Caki2 (cell line): ENCODE data around the gene RALY. TPM values are rescaled to one million over a fixed set of nuclear protein-coding genes. Genes with fewer than 3 reads are reported as not detected.

Experiments used
- DNase-seq: peaks from one replicate; pipeline ENCODE4 v3.0.0-alpha.2; 2015; ENCODE audit warnings: low read depth
- in situ Hi-C: cut with HindIII; loops from 2 replicates; pipeline ENCODE4 v1.10.0; 2016; ENCODE audit warnings: low sequenced_read_pairs, low pct_unique_long_range_greater_than_20kb, mixed read lengths
- total RNA-seq: library from RNA; depleted of rRNA; stranded (reverse); fragments of >200 nt; shearing (Covaris generic); gene quantifications from 2 replicates; pipeline ENCODE4 v1.2.3, GENCODE V29; 2014; ENCODE audit warnings: low replicate concordance; rRNA removed

RALY gene
- 258 and 327 TPM in 2 replicates for total RNA-seq

DNA sequence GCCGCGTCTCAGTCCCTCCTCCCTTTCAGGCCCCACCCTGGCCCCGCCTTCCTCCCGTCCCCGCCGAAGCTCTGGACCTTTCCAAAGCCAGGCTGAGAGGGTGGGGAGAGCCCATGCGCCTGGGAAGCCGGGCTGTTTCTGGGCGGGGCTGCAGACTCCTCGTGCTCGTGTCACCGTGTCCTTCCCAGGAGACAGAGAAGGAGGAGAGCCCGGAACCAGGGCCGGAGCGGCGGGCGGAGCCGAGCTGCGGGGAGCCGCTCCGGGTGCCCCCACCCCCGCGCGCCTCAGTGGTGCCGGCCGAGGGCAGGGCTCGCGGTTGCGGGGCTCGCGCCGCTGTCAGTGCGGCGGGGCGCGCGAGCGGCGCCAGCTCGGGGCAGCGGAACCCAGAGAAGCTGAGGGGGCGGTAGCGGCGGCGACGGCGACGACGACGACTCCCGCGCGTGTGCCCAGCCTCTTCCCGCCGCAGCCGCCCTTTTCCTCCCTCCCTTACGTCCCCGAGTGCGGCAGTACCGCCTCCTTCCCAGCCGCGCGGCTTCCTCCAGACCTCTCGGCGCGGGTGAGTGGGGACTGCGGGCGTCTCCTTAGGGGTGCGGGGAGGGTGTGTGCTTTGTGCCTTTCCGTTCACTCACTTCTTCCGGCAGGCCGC, at the start of gene RALY:
RALY (plus strand) TSS at position 336 of the 646 bp plus-strand sequence. CDS start 78,164 bp downstream, outside the sequence.
- in situ Hi-C loops: no loop called here
- no peak for DNase-seq

DNA sequence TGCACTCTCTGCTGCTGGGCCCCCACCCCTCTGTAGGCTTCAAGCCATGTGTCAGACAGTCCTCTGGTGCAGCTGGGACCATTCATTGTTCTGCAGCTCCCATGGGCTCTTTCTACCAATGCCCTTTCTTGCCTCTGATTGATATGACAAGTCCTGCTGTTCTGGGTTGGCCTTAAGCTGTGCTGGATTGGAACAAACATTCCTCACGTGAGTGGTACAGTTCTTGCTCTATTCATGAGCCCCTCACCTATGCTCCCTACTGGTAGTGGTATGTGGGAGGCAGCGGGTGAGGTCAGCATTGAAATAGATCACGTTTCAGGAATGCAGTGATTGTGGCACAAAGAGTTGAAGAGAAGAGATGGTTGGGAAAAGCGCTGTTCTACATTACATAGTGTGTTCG, 48.8 kb upstream of the RALY start:
- in situ Hi-C loops: no loop called here
- no peak for DNase-seq

DNA sequence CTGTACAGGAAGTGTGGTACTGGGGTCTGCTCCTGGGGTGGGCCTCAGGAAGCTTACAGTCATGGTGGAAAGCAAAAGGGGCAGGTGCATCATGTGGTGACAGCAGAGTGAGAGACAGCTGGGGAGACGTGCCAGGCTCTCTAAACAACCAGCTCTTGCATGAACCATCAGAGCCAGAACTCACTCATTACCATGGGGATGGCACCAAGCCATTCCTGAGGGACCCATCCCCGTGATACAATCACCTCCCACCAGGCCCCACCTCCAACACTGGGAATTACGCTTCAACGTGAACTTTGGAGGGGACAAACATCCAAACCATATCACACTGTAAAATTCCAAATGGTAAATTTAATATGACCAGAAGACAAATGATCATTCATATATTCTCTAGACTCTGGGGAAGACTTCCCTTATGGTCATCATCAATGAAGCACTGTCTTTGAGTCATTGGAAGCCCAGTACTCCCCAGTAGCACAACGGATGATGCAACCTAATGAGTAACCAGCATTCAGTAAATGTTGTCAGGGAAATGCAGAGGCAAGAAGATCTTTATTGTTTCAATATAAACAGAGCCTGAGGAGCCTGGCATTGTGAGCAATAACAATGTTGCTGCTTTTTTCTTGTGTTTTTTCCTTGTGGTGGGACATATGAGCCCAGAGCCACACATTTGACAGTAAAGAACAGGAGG, 48.2 kb upstream of the RALY start:
- no peak for DNase-seq
- in situ Hi-C loops: no loop called here

DNA sequence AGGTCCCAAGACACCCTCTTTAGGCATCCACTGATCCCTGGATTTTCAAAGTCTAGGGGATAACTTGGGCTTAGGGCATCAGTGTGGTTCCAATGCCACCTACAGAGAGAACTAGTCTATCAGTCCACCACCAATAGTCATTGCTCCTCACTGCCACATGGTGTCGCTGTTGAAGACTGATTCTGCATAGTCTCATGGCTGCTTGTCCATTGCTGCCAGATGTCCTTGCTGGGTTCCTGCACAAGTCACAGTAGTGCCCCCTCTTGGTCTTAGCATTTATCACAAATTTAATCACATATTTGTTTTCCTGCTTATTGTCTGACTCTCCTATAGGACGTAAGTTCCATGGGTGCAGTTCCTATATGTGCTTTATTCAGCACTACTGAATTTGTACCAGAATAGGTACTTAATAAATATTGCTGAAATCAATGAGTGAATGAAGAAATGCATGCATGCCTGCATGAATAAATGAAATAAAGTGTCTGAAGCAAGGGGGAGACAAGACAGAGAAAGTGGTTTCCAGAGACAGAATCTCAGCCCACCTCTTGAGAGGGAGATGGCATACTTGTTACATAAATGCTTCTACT, 45.9 kb upstream of the RALY start:
- in situ Hi-C loops: no loop called here
- DNase-seq: peak; percentile 40

DNA sequence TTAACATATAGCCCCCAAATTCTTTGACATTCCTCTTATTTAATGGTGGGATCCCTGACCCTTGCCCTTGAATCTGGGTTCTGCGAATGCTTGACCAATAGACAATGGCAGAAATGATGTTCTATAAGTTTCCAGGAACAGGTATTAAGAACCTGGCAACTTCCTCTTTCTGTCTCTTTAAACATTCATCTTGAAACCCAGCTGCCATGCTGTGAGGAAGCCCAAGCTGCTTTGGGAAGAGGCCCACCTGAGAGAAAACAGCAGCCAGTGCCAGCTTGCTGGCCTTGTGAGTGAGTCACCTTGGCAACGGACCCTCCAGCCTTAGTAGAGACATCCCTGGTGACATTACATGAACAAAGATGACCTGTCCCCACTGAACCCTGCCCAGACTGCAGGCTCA, 45.2 kb upstream of the RALY start:
- in situ Hi-C loops: no loop called here
- no peak for DNase-seq

DNA sequence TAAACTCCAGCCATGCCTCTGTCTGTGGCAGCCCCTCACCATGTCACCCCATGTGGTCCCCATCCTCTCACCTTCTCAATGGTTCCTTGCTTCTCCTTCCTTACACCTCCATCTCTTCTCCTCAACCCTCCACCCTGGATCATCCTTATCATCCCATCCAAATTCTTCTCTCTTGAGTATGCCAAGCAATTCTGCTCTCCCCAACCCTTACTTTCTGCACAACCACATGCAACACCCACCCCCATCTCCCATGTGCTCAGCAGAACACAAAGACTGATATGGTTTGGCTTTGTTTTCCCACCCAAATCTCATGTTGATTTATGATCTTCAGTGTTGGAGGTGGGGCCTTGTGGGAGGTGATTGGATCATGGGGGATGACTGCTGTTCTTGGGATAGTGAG, 42.5 kb upstream of the RALY start:
- in situ Hi-C loops: no loop called here
- no peak for DNase-seq

DNA sequence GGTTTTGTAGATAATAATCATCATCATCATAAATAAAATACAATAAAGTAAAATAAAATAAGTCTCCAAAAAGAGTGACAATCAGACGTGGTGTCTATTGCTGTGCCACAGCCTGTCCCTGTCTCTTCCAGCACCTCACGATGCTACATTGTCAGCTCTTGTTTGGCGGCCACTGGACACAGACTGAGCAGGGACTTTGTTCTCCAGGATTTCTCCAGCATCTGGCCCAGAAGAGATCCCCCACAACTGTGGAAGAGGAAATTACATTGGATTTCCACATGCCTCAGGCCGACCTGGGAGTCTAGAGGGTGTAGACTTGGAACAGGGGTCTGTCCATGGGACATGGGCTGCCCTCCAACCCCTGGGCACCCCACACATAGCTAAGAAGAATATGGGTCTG, 39.2 kb upstream of the RALY start:
- DNase-seq: no peak
- in situ Hi-C loops: no loop called here

DNA sequence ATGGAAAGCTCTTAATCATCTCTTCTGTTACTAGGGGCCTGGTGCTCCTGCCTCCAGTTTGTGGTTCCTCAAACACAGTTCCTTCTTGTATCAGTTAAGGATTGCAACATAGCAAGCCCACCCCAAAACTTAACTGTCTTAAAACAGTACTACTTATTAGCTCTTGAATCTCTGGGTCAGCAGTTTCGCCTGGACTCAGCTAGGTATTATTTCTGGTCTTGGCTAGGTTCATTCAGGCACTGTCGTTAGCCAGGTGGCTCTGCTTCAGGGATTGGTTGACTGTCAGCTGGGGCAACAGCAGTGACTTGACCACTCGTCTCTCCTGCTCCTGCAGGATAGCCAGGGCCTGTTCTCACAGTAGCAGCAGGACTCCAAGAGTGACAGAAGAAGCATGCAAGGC, 30.0 kb upstream of the RALY start:
- in situ Hi-C loops: no loop called here
- DNase-seq: no peak

DNA sequence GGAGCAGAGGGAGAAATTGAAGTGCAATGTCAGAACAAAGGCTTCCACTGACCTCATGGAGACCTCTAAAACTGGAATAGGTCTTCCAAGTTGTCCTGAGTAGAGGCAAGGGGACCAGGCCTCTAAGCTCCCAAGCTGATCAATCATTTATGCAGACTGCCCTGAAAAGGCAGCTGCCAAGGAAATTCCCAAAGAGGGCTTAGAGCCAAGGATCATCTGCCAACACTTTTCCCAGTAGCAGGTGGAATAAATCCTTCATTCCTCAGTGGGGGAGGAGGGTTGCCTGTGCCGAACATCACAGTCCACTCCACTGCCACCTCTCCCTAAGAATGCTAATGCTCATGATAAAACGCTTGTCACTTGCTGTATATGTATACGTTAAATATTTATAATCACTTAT, 29.3 kb upstream of the RALY start:
- DNase-seq: no peak
- in situ Hi-C loops: no loop called here

DNA sequence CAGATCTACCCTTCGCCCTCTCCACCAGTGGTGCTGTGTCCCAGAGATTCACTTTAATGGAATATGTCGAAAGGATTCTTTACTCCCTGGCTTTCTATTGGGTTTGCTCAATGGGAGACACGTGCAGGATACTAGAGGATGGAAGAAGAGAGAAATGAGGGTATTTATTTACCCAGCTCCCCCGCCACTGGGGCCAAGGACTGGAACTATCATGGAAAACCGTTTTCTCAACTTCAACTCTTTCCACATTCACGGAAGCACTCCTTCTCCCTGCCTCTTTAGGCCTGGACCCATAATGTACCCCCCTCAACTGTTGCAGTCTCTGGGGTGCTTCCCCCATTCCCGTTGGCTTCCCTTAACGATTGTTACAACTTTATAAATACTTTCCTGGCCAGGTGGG, 26.6 kb upstream of the RALY start:
- no peak for DNase-seq
- in situ Hi-C loops: no loop called here

DNA sequence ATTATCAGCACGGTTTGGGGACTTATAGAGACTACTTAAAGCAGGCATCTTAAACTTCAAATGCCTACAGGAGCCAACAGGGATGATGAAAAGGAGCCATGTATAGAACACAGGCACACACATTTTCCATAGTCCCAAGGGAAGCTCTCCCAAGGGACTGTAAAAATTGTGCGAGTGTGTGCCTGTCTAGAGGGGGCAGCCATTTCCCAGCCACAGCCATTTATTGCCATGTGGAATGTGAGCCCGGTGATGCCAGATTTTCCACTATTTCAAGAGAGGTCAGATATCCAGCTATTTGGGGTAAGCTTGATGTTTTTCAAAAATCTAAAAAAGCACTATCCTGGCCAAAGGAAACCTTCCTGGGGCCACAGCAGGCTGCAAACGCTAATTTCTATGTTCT, 24.1 kb upstream of the RALY start:
- no peak for DNase-seq
- in situ Hi-C loops: no loop called here

DNA sequence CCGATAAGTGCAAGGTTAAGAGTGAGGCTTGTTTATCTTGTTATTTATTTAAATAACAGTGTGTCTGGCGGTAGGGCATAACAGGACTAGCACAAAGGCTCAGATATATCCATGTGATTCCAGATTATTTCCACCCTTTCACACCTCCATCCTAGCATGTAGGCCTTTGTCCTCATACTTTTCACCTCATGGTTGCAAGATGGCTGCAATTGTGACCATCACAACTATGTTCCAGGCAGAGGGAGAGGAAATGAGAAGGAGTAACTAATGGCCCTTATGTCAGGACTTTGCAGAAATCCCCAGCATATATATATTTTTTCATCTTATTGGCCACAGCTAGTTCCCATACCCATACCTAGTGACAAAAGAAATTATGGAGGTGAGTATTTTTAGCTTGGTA, 23.5 kb upstream of the RALY start:
- in situ Hi-C loops: no loop called here
- DNase-seq: no peak

DNA sequence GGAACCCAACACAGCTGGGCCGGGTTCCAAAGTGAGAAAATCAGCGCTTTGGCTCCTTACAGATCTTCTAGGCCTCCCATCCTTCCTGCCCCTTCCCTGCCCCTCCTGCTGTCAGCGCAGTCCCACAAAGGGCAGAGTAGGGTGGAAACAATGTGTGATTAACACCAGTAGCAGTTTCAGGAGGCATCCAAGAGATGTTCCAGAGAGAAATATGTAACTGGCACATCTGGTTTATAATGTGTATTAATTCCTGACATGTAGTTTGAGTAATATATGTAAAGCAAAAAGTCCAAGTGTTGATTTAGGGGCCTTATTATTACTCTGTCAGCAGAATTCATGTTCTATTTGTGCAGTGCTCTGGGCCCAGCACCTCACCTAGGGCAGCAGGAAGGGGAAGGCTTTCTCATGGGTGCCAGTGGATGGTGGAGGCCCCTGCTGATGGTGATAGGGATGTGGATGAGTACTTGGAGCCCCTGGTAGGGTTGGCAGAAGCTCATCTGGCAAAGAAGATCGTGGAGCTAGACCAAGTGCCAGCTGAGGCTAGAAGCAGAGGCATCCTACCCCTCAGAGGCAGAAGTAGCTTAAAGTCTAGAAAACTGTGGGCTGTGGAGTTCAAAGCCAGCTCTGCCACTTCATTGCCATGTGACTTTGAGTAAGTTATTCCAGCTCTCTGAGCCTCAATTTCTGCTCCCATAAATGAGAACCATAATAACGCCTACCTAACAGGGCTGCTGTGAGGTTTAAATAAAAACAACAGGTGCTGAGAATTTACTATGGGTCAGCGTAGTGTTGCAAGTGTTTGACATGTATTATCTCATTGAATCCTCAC, 22.4 kb upstream of the RALY start:
- in situ Hi-C loops: no loop called here
- no peak for DNase-seq

DNA sequence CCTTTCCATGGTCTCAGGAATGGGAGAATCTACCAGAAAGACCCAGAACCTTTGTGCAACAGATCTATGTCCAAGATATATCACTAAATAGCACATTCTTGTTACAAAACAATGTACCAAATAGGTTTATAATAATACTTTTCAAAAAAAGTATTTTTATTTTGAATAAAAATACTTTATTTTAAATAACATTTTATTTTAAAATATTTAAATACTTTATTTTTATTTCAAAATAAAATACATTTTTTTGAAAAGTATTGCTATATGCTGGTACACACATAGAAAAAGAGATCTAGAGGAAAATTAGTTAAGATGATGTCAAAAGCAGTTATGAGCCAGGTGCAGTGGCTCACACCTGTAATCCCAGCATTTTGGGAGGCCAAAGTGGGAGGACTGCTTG, 16.8 kb upstream of the RALY start:
- no peak for DNase-seq
- in situ Hi-C loops: no loop called here

DNA sequence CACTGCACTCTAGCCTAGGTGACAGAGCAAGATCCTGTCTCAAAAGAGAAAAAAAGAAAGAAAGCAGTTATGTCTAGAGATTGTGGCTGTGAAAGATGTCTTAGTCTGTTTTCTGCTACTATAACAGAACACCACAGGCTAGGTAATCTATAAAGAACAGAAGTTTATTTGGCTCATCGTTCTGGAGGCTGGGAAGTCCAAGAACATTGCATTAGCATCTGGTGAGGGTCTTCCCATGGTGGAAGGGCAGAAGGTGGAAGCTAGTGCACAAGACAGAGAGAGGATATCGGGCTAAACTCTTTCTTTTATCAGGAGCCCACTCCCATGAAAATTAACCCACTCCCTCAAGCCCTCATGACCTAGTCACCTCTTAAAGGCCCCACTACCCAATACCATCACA, 16.2 kb upstream of the RALY start:
- in situ Hi-C loops: no loop called here
- DNase-seq: no peak

DNA sequence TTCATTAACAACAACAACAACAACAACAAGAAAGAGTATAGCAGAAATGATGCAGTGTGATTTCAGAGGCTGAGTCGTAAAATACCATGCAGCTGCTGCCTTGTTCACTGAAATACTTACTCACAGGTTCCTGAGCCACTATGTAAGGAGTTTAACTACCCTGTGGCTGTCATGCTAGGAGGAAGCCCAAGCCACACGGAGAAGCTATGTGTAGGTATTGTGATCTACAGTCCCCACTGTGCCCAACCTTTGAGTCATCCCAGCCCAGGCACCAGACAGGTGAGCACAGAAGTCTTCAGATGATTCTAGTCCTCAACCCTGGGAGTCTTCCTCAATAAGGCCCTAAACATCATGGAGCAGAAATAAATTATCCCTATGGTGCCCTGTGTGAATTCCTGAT, 14.6 kb upstream of the RALY start:
- in situ Hi-C loops: no loop called here
- DNase-seq: no peak

DNA sequence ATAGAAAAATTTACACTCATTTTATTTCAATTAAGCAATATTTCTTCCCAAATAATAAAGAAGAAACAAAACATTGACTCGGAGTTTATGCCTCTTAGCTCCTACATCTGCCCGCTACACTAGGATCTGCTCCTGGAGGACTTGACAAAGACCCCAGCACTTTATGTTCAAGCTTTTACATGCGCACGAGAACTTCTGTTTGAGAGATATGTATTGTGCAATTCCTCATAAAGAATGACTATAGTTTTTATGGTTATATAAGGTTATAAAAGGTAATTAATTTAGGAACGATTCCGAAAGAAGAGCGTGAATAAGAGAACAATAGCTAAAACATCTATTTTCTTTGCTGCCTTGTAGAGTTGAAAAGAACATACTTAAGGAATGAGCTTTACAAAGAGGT, 12.4 kb upstream of the RALY start:
- in situ Hi-C loops: no loop called here
- DNase-seq: no peak

DNA sequence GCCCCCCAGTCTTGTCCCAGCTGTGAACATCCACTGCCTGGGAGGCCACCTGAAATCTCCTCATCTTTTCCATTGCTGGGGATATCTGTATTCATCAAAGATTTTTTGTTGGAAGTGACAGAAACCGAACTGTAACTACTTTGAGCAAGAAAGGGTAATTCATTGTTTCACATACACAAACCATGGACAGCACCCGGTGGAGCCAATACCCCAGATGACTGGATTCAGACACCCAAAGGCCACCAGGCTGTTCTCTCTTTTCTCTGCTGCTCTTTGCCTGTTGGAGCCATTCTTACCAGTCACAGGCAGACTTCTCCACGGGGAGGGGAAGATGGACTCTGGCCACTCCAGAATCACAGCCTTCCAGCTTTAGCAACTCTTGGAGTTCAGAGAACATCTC, 11.7 kb upstream of the RALY start:
- in situ Hi-C loops: no loop called here
- no peak for DNase-seq

DNA sequence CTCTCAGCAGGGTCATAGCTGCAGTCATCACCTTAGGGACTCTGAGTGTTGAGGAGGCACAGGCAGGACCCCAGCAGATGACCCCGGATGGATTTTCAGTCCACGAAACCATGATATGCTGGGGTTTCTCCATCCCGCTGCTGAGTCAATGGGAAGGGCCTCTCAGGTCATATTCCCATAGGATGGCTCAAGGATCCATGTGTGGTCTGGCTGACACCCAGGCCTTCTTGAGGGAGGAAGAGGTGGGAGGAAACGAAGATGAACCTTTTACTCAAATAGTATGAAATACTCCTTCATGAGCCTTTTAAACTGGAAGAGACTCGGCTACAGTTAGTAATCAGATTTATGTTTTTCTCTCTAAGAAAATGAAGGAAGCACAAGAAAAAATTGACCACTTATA, 10.3 kb upstream of the RALY start:
- in situ Hi-C loops: no loop called here
- no peak for DNase-seq
